Cardiac muscle cell (in vitro differentiated cells and primary cell): Measurements from ENCODE around the gene BAIAP2L2. TPM values are rescaled to one million over a fixed set of nuclear protein-coding genes. Genes with fewer than 3 reads are reported as not detected.
"Not testable (repeated sequence)": the region's sequence is repeated elsewhere in the genome, so short reads cannot be mapped to it uniquely, and the experiment has no call there.

Experiments used
- DNase-seq, 2 donors: peaks; one replicate each; pipeline versions ENCODE4 v3.0.0 to v3.0.0-alpha.2; 2010 to 2017; ENCODE audit warnings: low read depth in 1 of 2, low spot score in 1 of 2
- H3K27ac ChIP-seq: fragments of 200-600 bp; sonication (generic); 2 replicates; pipeline ENCODE4 v1.5.1; 2016
- H3K27me3 ChIP-seq: fragments of 200-600 bp; sonication (generic); 2 replicates; pipeline ENCODE4 v1.6.0; 2016; ENCODE audit warnings: control low read depth
- H3K36me3 ChIP-seq: fragments of 200-600 bp; sonication (generic); 2 replicates; pipeline ENCODE4 v1.5.1; 2016; ENCODE audit warnings: control low read depth
- H3K4me1 ChIP-seq: fragments of 200-600 bp; sonication (generic); 2 replicates; pipeline ENCODE4 v1.8.1; 2017; ENCODE audit warnings: low read depth, mild to moderate bottlenecking, mixed run types
- H3K4me3 ChIP-seq: fragments of 200-600 bp; sonication (generic); 2 replicates; pipeline ENCODE4 v1.5.1; 2016; ENCODE audit warnings: mild to moderate bottlenecking
- H3K9me3 ChIP-seq: fragments of 200-600 bp; sonication (generic); 2 replicates; pipeline ENCODE4 v1.5.1; 2017; ENCODE audit warnings: low read depth, mild to moderate bottlenecking, control low read depth
- polyA plus RNA-seq: library from polyadenylated mRNA; unstranded; fragments of >200 nt; fragmentation: Nextera tagmentation; extraction: Ambion mirVana; gene quantifications from 2 replicates; pipeline ENCODE4 v1.2.1, GENCODE V29; 2016
- total RNA-seq: library from RNA; depleted of rRNA; stranded (reverse); fragments of >200 nt; gene quantifications from 2 replicates; pipeline ENCODE4 v1.2.3, GENCODE V29; 2016
- TF ChIP-seq, protein P1 (sequence below): IDR thresholded peaks from 2 replicates; pipeline ENCODE4 v1.5.1; 2012; ENCODE audit warnings: low read depth, mild to moderate bottlenecking, low read length

The BAIAP2L2 gene
- total and polyA plus RNA-seq, 2 experiments from 2014 or later: 1.3 to 2.3 TPM

DNA sequence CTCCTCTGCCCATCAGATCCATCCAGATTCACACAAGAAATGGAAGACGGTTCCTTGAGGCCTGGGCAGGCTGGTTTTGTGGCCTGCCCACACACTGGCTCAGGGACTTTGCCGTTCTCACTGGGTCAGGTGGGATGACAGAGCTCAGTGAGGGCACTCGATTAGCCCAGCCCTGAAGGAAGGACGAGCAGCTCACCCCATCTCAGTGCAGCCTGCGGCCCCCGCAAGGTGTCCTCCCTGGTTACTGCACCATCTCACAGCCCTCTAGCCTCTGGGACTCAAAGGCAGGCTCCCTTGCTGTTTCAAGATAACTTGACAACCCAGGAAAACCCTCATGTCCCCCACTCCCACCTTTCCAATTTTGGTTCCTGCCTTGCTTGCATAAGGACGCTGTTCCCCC lies 30.7 kb downstream of the BAIAP2L2 start:
- no peak overlapping the region for H3K4me3 ChIP-seq
- peaks cover 4% of the 10 kb centered on the region for H3K4me1 ChIP-seq
- DNase-seq: no peak
- no peaks in the 10 kb centered on the region for H3K9me3 ChIP-seq
- peaks cover 30% of the 10 kb centered on the region for H3K27me3 ChIP-seq
- H3K36me3 ChIP-seq: no peaks in the 10 kb centered on the region
- TF ChIP-seq, protein P1, sequence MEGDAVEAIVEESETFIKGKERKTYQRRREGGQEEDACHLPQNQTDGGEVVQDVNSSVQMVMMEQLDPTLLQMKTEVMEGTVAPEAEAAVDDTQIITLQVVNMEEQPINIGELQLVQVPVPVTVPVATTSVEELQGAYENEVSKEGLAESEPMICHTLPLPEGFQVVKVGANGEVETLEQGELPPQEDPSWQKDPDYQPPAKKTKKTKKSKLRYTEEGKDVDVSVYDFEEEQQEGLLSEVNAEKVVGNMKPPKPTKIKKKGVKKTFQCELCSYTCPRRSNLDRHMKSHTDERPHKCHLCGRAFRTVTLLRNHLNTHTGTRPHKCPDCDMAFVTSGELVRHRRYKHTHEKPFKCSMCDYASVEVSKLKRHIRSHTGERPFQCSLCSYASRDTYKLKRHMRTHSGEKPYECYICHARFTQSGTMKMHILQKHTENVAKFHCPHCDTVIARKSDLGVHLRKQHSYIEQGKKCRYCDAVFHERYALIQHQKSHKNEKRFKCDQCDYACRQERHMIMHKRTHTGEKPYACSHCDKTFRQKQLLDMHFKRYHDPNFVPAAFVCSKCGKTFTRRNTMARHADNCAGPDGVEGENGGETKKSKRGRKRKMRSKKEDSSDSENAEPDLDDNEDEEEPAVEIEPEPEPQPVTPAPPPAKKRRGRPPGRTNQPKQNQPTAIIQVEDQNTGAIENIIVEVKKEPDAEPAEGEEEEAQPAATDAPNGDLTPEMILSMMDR: no peak
- H3K27ac ChIP-seq: no peak overlapping the region

DNA sequence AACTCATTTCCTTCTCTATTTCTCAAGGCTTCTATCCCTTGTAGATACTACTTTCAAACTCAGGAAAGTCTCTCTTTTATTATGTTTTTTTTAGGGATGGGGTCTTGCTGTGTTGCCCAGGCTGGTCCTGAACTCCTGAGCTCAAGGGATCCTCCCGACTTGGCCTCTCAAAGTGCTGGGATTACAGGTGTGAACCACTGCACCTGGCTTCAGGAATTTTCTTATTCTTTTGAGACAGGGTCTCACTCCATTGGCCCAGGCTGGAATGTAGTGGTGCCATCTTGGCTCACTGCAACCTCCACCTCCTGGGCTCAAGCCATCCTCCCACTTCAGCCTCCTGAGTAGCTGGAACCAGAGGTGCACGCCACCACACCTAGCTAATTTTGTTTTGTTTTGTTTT lies 31.3 kb downstream of the BAIAP2L2 start:
- H3K4me3 ChIP-seq, H3K27ac ChIP-seq, H3K9me3 ChIP-seq, DNase-seq, H3K36me3 ChIP-seq, H3K4me1 ChIP-seq: not testable (repeated sequence)
- H3K27me3 ChIP-seq: peaks cover 30% of the 10 kb centered on the region

DNA sequence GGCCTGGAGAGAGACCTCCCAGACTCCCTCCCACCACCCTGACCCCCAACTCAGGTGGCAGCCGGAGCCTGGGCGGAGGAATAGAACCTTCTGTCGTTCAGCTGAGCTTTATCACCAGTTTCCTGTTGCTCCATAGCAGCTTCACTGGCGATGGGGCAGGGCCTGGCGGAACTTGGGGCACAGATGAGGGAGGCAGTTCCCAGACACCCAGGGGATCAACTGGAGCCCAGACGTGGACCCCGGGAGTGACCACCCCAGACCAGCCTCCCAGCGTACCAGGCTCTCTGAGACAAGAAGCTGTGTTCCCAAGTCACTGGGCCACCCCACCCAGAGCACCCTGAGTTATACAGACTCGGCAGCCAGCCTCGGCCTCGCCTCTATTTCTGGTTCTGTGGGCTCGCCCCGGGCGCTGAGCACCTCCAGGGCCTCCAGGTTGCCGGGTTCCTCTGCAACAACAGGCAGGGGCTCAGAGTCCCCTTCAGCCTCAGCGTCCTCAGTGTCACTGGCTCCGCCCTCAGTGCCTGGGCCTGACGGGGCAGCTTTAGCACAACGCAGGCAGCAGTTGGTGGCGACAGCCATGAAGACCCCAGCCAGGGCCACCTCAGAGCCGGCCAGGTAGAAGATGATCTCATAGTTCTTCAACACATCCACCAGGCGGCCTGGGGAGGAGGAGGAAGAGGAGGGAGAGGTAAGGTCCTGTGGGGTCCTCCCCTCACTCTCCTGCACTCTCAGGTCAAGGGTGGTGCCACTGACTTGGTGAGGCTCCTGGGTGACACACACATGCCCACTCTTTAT lies 32.2 kb downstream of the BAIAP2L2 start:
- peaks cover 4% of the 10 kb centered on the region for H3K4me1 ChIP-seq
- H3K9me3 ChIP-seq: no peaks in the 10 kb centered on the region
- no peak overlapping the region for H3K27ac ChIP-seq
- DNase-seq: no peak
- H3K27me3 ChIP-seq: peaks cover 30% of the 10 kb centered on the region
- peaks cover 8% of the 10 kb centered on the region for H3K36me3 ChIP-seq
- no peak overlapping the region for H3K4me3 ChIP-seq
- TF ChIP-seq, protein P1: no peak

DNA sequence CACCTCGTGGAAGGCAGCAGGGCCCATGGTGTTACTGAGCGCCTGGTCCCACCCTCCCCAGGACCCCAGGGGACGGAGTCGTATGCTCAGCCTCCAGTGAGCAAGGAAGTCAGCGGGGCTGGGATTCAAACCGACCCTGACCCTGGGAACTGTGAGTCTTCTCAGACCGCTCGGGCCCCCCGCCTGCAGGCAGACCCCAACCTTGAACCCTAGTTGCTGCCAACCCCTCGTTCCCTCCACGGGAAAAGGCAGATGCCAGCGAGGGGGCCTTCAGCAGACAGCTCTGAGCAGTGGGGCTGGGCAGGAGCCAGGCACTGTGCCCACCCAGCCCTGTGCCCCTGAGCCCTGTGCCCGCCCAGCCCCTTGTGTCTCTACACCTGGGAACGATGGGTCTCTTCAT lies 32.9 kb downstream of the BAIAP2L2 start:
- no peak for DNase-seq
- Histone ChIP-seq H3K4me1 (peaks cover 4% of the 10 kb centered on the region), H3K9me3 (no peaks in the 10 kb centered on the region), H3K27ac (no peak overlapping the region), H3K27me3 (peaks cover 25% of the 10 kb centered on the region), H3K4me3 (no peak overlapping the region), H3K36me3 (peaks cover 15% of the 10 kb centered on the region)
- TF ChIP-seq, protein P1: no peak

DNA sequence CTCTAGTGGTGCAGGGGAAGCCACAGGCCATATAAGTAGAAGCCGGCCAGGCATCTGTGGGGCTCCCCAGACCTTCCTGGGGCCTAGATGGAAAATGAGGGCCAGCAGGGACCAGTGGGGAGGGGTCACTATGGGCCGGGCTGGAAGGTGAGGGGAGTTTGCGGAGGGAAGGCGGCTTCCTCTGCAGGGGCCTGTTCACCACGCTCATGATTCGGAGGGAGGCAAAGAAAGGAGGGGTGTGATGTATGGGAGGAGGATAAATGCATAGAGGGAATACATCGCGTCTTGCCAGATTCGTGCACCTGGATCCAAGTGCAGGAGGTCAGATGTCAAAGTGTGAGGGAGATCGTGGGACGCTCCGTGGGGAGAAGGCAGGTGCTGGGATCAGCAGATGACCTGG lies 33.4 kb downstream of the BAIAP2L2 start:
- no peak for DNase-seq

DNA sequence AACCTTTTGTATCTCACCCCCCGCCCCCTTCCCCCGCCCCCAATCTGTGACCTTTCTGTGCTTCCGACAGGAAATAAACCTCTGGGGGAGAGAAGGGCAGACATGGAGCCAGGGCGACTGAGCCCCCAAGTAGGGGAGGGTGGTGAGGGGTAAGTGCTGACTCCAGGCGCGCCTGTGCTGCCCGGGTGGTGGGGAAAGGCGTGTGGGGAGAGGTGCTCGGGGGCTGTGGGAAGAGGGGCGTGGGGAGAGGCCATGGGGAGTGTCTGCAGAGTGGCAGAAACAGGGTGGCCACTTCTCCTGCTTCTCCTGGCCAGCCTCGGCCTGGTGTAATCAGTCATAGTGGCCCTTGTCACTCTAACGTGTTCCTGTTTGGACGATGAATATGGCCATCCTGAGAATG lies 34.5 kb downstream of the BAIAP2L2 start:
- peaks cover 15% of the 10 kb centered on the region for H3K36me3 ChIP-seq
- no peak overlapping the region for H3K4me3 ChIP-seq
- H3K27me3 ChIP-seq: peaks cover 10% of the 10 kb centered on the region
- H3K9me3 ChIP-seq: no peaks in the 10 kb centered on the region
- DNase-seq: no peak
- TF ChIP-seq, protein P1: no peak
- no peak overlapping the region for H3K27ac ChIP-seq
- peaks cover 5% of the 10 kb centered on the region for H3K4me1 ChIP-seq

More for the DNA sequence above, 33.4 kb downstream of the BAIAP2L2 start:
- Histone ChIP-seq H3K27me3 (peaks cover 20% of the 10 kb centered on the region), H3K4me3 (no peak overlapping the region), H3K4me1 (peaks cover 4% of the 10 kb centered on the region), H3K27ac (no peak overlapping the region), H3K36me3 (peaks cover 15% of the 10 kb centered on the region), H3K9me3 (no peaks in the 10 kb centered on the region)
- TF ChIP-seq, protein P1: no peak
